Transverse colon (tissue), 4 donors: ENCODE data around the gene PDE4D. TPM values are rescaled to one million over a fixed set of nuclear protein-coding genes. Genes with fewer than 3 reads are reported as not detected.

Experiments used
- DNase-seq: peaks from one replicate; pipeline ENCODE4 v3.0.0-alpha.2; 2019
- H3K27ac ChIP-seq, 4 donors: fragments of 200-600 bp; sonication (generic); 2 replicates each; pipeline ENCODE4 v1.5.1; 2016 to 2018; ENCODE audit warnings: inconsistent platforms in 4 of 4
- H3K27me3 ChIP-seq: fragments of 200-600 bp; sonication (generic); 2 replicates; pipeline ENCODE4 v1.5.1; 2017; ENCODE audit warnings: inconsistent platforms
- H3K36me3 ChIP-seq, 4 donors: fragments of 200-600 bp; sonication (generic); 2 replicates each; pipeline ENCODE4 v1.5.1; 2017 to 2019; ENCODE audit warnings: inconsistent platforms in 4 of 4
- H3K4me1 ChIP-seq, 4 donors: fragments of 200-600 bp; sonication (generic); 2 replicates each; pipeline ENCODE4 v1.5.1; 2017 to 2020; ENCODE audit warnings: inconsistent platforms in 4 of 4
- H3K4me3 ChIP-seq, 4 donors: fragments of 200-600 bp; sonication (generic); 1 replicate in 1 of 4; 2 replicates in 3 of 4; pipeline versions ENCODE4 v1.5.1 to v1.6.1; 2017 to 2019; ENCODE audit warnings: inconsistent platforms in 4 of 4
- H3K9me3 ChIP-seq, 2 donors: fragments of 200-600 bp; sonication (generic); 2 replicates each; pipeline ENCODE4 v1.5.1; 2017 to 2019; ENCODE audit warnings: inconsistent platforms in 2 of 2
- EP300 ChIP-seq: sonication (generic); formaldehyde crosslinking; IDR thresholded peaks from one replicate; pipeline ENCODE4 v1.6.1; 2017; ENCODE audit warnings: antibody characterized with exemption, low read depth
- POLR2A ChIP-seq: fragments of 450-650 bp; IDR thresholded peaks from one replicate; pipeline ENCODE4 v1.6.1; 2016; ENCODE audit warnings: antibody characterized with exemption, mild to moderate bottlenecking, moderate library complexity
- POLR2AphosphoS5 ChIP-seq, 3 donors: sonication (generic); formaldehyde crosslinking; IDR thresholded peaks; one replicate each; pipeline ENCODE4 v1.6.1; 2016; ENCODE audit warnings: antibody characterized with exemption in 3 of 3
- WGBS, 2 donors: methylation state at CpG; one replicate each; pipeline ENCODE4 v1.1.5; 2018; ENCODE audit warnings: low coverage in 1 of 2; 5-methylcytosine and 5-hydroxymethylcytosine counted together
- in situ Hi-C, 4 donors: fragments of 200-750 bp; cut with MboI; loops; one replicate each; pipeline versions ENCODE4 v1.15.0 to v1.15.1; 2017; ENCODE audit warnings: low sequenced_read_pairs in 3 of 4, low pct_ligation_motif_present in 1 of 4, low pct_unique_long_range_greater_than_20kb in 1 of 4
- intact Hi-C: fragments of 100-400 bp; cut with DNase I; formaldehyde crosslinking; loops from one replicate; pipeline ENCODE4 v1.15.1; 2023; ENCODE audit warnings: low total_unique reads
- total RNA-seq, 4 donors: library from RNA; depleted of rRNA; stranded (reverse); fragments of >200 nt; gene quantifications; one replicate each; pipeline ENCODE4 v1.1.0, GENCODE V29; 2016
- TF ChIP-seq, protein P1 (sequence below), 5 experiments: fragments of 200-600 bp in 3 of 5; fragments of 450-650 bp in 2 of 5; sonication (generic) in 3 of 5; IDR thresholded peaks; 1 replicate in 2 of 5; 2 replicates in 3 of 5; pipeline ENCODE4 v1.5.1; 2016 to 2017; ENCODE audit warnings: antibody characterized with exemption in 5 of 5, inconsistent platforms in 3 of 5, mild to moderate bottlenecking in 2 of 5, moderate library complexity in 1 of 5

The PDE4D gene
- total RNA-seq, 4 donors from 2014 or later: 47.0 to 302 (median 73.6) TPM

DNA sequence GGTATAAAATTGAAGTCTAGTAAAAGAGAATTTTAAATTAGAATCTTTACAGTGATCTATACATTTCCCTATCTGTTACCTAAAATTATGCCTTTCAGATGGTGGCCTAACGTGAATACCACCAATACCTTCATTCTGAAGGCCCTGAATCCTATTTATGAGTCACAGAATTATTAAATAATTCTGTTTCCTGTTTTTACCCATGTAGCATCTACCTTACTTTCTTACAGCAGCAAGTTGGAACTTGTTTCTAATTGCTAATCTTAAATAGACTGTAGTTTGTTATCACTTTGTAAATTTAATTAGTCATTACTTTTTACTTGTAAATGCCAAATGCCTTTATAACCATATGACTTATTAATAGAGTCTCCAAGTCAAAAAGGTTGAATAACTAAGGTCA, 135.0 kb downstream of the PDE4D start:
- intact Hi-C loops: no loop called here
- in situ Hi-C loops: no loop called here
- TF ChIP-seq, protein P1, sequence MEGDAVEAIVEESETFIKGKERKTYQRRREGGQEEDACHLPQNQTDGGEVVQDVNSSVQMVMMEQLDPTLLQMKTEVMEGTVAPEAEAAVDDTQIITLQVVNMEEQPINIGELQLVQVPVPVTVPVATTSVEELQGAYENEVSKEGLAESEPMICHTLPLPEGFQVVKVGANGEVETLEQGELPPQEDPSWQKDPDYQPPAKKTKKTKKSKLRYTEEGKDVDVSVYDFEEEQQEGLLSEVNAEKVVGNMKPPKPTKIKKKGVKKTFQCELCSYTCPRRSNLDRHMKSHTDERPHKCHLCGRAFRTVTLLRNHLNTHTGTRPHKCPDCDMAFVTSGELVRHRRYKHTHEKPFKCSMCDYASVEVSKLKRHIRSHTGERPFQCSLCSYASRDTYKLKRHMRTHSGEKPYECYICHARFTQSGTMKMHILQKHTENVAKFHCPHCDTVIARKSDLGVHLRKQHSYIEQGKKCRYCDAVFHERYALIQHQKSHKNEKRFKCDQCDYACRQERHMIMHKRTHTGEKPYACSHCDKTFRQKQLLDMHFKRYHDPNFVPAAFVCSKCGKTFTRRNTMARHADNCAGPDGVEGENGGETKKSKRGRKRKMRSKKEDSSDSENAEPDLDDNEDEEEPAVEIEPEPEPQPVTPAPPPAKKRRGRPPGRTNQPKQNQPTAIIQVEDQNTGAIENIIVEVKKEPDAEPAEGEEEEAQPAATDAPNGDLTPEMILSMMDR (IDR thresholded peaks at IDR 0.05): no peak
- TF ChIP-seq POLR2AphosphoS5 (IDR thresholded peaks at IDR 0.05) (no peak), EP300 (no peak), POLR2A (no peak)
- Histone ChIP-seq H3K9me3 (no peaks in the 10 kb centered on the region), H3K27me3 (no peaks in the 10 kb centered on the region), H3K36me3 (no peaks in the 10 kb centered on the region), H3K4me1 (peaks cover 5 to 16% (median 8%) of the 10 kb centered on the region in 4 donors), H3K4me3 (no peak overlapping the region), H3K27ac (no peak overlapping the region)
- 79 to 88% methylated on average over 1 of the region's 1 CpG for WGBS, 2 donors
- no peak for DNase-seq

DNA sequence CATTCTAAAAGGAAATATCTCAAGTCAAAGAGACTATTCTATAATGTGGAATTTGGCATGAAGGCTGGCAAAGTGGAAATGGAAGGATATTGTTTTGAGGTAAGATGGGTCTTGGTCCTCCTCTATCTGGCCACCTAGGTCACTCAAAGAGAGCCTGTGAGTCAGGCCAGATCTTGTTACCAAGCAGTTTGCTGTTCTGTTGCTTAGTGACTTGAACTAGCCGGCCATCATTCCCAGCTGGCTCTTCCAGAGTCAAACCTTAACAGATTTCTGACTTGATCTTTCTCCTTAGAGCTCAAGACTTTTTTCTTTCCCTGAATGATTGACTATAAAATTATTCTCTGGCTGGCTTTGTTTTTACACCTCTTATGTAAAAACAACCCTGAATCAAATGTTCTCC, 136.1 kb downstream of the PDE4D start:
- Histone ChIP-seq H3K9me3 (no peaks in the 10 kb centered on the region), H3K4me1 (peaks cover 7 to 13% (median 9%) of the 10 kb centered on the region in 4 donors), H3K27me3 (no peaks in the 10 kb centered on the region), H3K4me3 (no peak overlapping the region), H3K27ac (no peak overlapping the region), H3K36me3 (no peaks in the 10 kb centered on the region)
- DNase-seq: no peak
- TF ChIP-seq, protein P1 (IDR thresholded peaks at IDR 0.05): no peak
- TF ChIP-seq POLR2AphosphoS5 (IDR thresholded peaks at IDR 0.05) (no peak), EP300 (no peak), POLR2A (no peak)
- in situ Hi-C loops (no loop called here), intact Hi-C loops (no loop called here)
- WGBS, 2 donors: 57 to 89% methylated on average over 1 of the region's 1 CpG

DNA sequence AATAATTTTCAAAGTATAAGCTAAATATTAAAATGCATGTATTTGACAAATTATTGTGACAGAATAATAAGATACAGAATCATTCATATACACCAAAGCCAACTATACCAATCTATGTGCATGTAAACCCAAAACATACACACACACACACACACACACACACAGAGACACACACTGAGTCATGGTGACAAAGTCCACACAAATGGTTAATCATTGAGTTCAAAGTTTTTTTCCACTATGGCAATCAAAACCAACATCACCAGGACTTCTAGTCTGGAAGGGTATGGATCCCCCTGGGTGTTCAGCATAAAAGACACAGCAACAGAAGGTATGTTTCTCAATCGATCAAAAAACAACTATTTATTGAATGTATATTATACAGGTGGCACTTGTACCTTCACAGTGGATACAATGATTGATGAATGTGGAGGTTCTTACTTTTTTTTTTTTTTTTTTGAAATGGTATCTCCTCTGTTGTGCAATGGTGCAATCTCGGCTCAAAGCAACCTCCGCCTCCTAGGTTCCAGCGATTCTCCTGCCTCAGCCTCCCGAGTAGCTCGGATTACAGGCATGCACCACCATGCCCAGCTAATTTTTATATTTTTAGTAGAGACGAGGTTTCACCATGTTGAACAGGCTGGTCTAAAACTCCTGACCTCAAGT, 137.0 kb downstream of the PDE4D start:
- TF ChIP-seq, protein P1 (IDR thresholded peaks at IDR 0.05): no peak
- peak in 1 of 3 donors; percentile 24 for TF ChIP-seq POLR2AphosphoS5 (IDR thresholded peaks at IDR 0.05)
- no peak for TF ChIP-seq POLR2A
- no peak for TF ChIP-seq EP300
- Histone ChIP-seq H3K4me1 (peaks cover 10 to 20% (median 16%) of the 10 kb centered on the region in 4 donors), H3K36me3 (no peaks in the 10 kb centered on the region), H3K9me3 (no peaks in the 10 kb centered on the region), H3K27me3 (no peaks in the 10 kb centered on the region), H3K4me3 (no peak overlapping the region), H3K27ac (no peak overlapping the region)
- in situ Hi-C loops (no loop called here), intact Hi-C loops (no loop called here)
- peak; percentile 54 for DNase-seq
- 77 to 90% methylated on average over 6 to 7 of the region's 7 CpGs for WGBS, 2 donors

DNA sequence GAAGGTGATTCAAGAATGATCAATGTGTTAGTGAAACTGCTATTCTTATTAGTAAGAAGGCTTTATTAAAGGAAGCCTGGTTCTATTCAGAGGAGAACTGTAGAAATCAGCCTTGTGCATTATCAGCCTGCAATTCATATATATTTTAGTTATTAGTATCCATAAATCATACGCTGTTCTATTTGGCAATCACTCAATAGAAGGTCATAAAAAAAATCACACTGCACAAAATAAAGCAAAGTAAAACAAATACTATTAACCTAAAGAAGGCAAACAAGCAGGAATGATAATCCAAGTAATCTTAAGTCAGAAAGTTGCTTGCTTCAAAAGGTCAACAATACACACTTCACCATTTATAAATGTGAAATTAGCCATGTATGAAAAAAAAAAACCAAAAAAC, 138.1 kb downstream of the PDE4D start:
- TF ChIP-seq, protein P1 (IDR thresholded peaks at IDR 0.05): no peak
- TF ChIP-seq POLR2A: no peak
- WGBS, 2 donors: 78 to 92% methylated on average over 1 of the region's 1 CpG
- no peaks in the 10 kb centered on the region for H3K27me3 ChIP-seq
- no peak for DNase-seq
- no peak overlapping the region for H3K4me3 ChIP-seq
- no peaks in the 10 kb centered on the region for H3K36me3 ChIP-seq
- no peak overlapping the region for H3K27ac ChIP-seq
- no peaks in the 10 kb centered on the region for H3K9me3 ChIP-seq
- intact Hi-C loops (no loop called here), in situ Hi-C loops (no loop called here)
- peaks cover 2 to 25% (median 21%) of the 10 kb centered on the region in 4 donors for H3K4me1 ChIP-seq
